Vagina (tissue), 2 donors: ENCODE results near the gene IZUMO4. TPM values are rescaled to one million over a fixed set of nuclear protein-coding genes. Genes with fewer than 3 reads are reported as not detected.

Experiments used
- DNase-seq, 2 donors: peaks; one replicate each; pipeline ENCODE4 v3.0.0-alpha.2; 2017; ENCODE audit errors: extremely low spot score in 2 of 2
- H3K27ac ChIP-seq: fragments of 200-600 bp; sonication (generic); one replicate; pipeline ENCODE4 v1.5.1; 2019
- H3K27me3 ChIP-seq: fragments of 200-600 bp; sonication (generic); one replicate; pipeline ENCODE4 v1.5.1; 2019
- H3K36me3 ChIP-seq, 2 donors: fragments of 200-600 bp; sonication (generic); one replicate each; pipeline ENCODE4 v1.5.1; 2017 to 2019
- H3K4me1 ChIP-seq: fragments of 200-600 bp; sonication (generic); one replicate; pipeline ENCODE4 v1.5.1; 2019
- H3K4me3 ChIP-seq, 2 donors: fragments of 200-600 bp; sonication (generic); 1 replicate in 1 of 2; 2 replicates in 1 of 2; pipeline ENCODE4 v1.5.1; 2016 to 2019
- H3K9me3 ChIP-seq: fragments of 200-600 bp; sonication (generic); one replicate; pipeline ENCODE4 v1.5.1; 2019
- CTCF ChIP-seq, 3 experiments: fragments of 450-650 bp in 2 of 3; fragments of 200-600 bp in 1 of 3; sonication (generic) in 1 of 3; IDR thresholded peaks; one replicate each; pipeline ENCODE4 v1.5.1; 2017 to 2019; ENCODE audit warnings: antibody characterized with exemption in 3 of 3, mild to moderate bottlenecking in 2 of 3, moderate library complexity in 2 of 3
- POLR2A ChIP-seq, 2 donors: fragments of 450-650 bp; IDR thresholded peaks; one replicate each; pipeline ENCODE4 v1.6.1; 2017; ENCODE audit warnings: antibody characterized with exemption in 2 of 2, mild to moderate bottlenecking in 2 of 2, moderate library complexity in 2 of 2
- POLR2AphosphoS5 ChIP-seq, 2 donors: sonication (generic); formaldehyde crosslinking; IDR thresholded peaks; one replicate each; pipeline ENCODE4 v1.9.0; 2017; ENCODE audit warnings: antibody characterized with exemption in 2 of 2, mild to moderate bottlenecking in 2 of 2, low read depth in 1 of 2; ENCODE audit not compliant: insufficient read depth in 1 of 2
- intact Hi-C: fragments of 100-400 bp; cut with DNase I; formaldehyde crosslinking; loops from one replicate; pipeline ENCODE4 v1.15.1; 2023
- total RNA-seq: library from RNA; depleted of rRNA; stranded (reverse); fragments of >200 nt; gene quantifications from one replicate; pipeline ENCODE4 v1.2.3, GENCODE V29; 2016

Gene IZUMO4
- 7.9 TPM for total RNA-seq

- Histone ChIP-seq H3K4me3 (peak within 1 kb of the TSS; percentile 59 to 63), H3K36me3 (peaks cover 0 to 24% of the 10 kb centered on the region in 2 donors), H3K4me1 (peaks cover 45% of the 10 kb centered on the region), H3K27ac (peak within 1 kb of the TSS; percentile 91), H3K27me3 (no peaks in the 10 kb centered on the region), H3K9me3 (no peaks in the 10 kb centered on the region)
- intact Hi-C loops, result no loop called here
- peak; percentile 97 to 99 for DNase-seq
- TF ChIP-seq POLR2A (IDR thresholded peaks at IDR 0.05) (peak in 1 of 2 donors; percentile 4), POLR2AphosphoS5 (IDR thresholded peaks at IDR 0.05; ENCODE audit: insufficient read depth in 1 of 2, low read depth in 1 of 2) (peak in 1 of 2 donors; percentile 24), CTCF (IDR thresholded peaks at IDR 0.05) (peak in 1 of 3 experiments; percentile 26)
These were observed at the start of gene IZUMO4 for GRCh38 chr19:2096480-2097202. Gene IZUMO4, plus strand, starts transcription at chr19:2096915. Its CDS starts 31 bp downstream, at chr19:2096946.

GRCh38 chr19:2047076-2047448 lies 49.7 kb upstream of the IZUMO4 start:
- Histone ChIP-seq H3K4me3 (no peak overlapping the region), H3K4me1 (peaks cover 85% of the 10 kb centered on the region), H3K36me3 (peaks cover 0 to 25% of the 10 kb centered on the region in 2 donors), H3K27me3 (no peaks in the 10 kb centered on the region), H3K9me3 (no peaks in the 10 kb centered on the region), H3K27ac (peak overlapping the region; percentile 100)
- TF ChIP-seq POLR2AphosphoS5 (IDR thresholded peaks at IDR 0.05; ENCODE audit: insufficient read depth in 1 of 2, low read depth in 1 of 2), result no peak
- TF ChIP-seq CTCF (IDR thresholded peaks at IDR 0.05), result no peak
- TF ChIP-seq POLR2A (IDR thresholded peaks at IDR 0.05), result no peak
- intact Hi-C loops, result no loop called here
- no peak for DNase-seq

- Histone ChIP-seq H3K9me3 (no peaks in the 10 kb centered on the region), H3K36me3 (peaks cover 0 to 25% of the 10 kb centered on the region in 2 donors), H3K27me3 (no peaks in the 10 kb centered on the region), H3K27ac (peak overlapping the region; percentile 100), H3K4me1 (peaks cover 86% of the 10 kb centered on the region), H3K4me3 (peak overlapping the region in 1 of 2 donors; percentile 93)
- DNase-seq, result peak in 1 of 2 donors; percentile 96
- TF ChIP-seq POLR2AphosphoS5 (IDR thresholded peaks at IDR 0.05; ENCODE audit: insufficient read depth in 1 of 2, low read depth in 1 of 2) (peak; percentile 27 to 37), POLR2A (IDR thresholded peaks at IDR 0.05) (no peak), CTCF (IDR thresholded peaks at IDR 0.05) (no peak)
- intact Hi-C loops, result no loop called here
These were observed 49.1 kb upstream of the IZUMO4 start for GRCh38 chr19:2047449-2048103.

GRCh38 chr19:2048104-2048958 lies 48.4 kb upstream of the IZUMO4 start:
- H3K27ac ChIP-seq, result peak overlapping the region; percentile 100
- no peaks in the 10 kb centered on the region for H3K27me3 ChIP-seq
- TF ChIP-seq CTCF (IDR thresholded peaks at IDR 0.05) (no peak), POLR2A (IDR thresholded peaks at IDR 0.05) (no peak), POLR2AphosphoS5 (IDR thresholded peaks at IDR 0.05; ENCODE audit: insufficient read depth in 1 of 2, low read depth in 1 of 2) (no peak)
- H3K9me3 ChIP-seq, result no peaks in the 10 kb centered on the region
- H3K36me3 ChIP-seq, result peaks cover 0 to 23% of the 10 kb centered on the region in 2 donors
- no peak for DNase-seq
- peaks cover 86% of the 10 kb centered on the region for H3K4me1 ChIP-seq
- H3K4me3 ChIP-seq, result peak overlapping the region; percentile 93 to 99
- intact Hi-C loops, result no loop called here
